ENCODE measurements around the gene MYRFL. TPM values are rescaled to one million over a fixed set of nuclear protein-coding genes. Genes with fewer than 3 reads are reported as not detected.

Gene MYRFL
- total RNA-seq, 4 donors from 2014 or later: not detected

DNA sequence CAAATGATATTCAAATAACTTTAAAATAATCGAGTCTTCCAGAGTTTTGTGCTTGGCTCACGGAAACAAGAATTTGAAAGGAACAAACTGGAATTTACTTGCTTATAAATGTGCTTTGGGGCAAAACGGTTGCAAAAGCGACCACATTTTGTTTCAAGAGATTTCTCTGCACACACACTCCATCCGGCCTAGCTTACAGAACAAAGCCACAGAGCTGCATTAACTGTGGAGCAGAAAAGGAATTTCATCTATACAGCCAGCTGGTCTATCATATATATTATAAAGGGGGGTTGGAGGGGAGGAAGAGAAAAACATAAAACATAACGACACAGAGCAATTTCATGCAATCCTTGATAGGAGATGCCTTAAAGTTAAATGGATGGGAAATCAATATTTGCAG, 153.0 kb downstream of the MYRFL start:
- TF ChIP-seq, protein P1, sequence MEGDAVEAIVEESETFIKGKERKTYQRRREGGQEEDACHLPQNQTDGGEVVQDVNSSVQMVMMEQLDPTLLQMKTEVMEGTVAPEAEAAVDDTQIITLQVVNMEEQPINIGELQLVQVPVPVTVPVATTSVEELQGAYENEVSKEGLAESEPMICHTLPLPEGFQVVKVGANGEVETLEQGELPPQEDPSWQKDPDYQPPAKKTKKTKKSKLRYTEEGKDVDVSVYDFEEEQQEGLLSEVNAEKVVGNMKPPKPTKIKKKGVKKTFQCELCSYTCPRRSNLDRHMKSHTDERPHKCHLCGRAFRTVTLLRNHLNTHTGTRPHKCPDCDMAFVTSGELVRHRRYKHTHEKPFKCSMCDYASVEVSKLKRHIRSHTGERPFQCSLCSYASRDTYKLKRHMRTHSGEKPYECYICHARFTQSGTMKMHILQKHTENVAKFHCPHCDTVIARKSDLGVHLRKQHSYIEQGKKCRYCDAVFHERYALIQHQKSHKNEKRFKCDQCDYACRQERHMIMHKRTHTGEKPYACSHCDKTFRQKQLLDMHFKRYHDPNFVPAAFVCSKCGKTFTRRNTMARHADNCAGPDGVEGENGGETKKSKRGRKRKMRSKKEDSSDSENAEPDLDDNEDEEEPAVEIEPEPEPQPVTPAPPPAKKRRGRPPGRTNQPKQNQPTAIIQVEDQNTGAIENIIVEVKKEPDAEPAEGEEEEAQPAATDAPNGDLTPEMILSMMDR (IDR thresholded peaks at IDR 0.05): no peak
- no peak for DNase-seq (ENCODE audit: low spot score)
- ATAC-seq (ENCODE audit: low FRiP score): no peak

DNA sequence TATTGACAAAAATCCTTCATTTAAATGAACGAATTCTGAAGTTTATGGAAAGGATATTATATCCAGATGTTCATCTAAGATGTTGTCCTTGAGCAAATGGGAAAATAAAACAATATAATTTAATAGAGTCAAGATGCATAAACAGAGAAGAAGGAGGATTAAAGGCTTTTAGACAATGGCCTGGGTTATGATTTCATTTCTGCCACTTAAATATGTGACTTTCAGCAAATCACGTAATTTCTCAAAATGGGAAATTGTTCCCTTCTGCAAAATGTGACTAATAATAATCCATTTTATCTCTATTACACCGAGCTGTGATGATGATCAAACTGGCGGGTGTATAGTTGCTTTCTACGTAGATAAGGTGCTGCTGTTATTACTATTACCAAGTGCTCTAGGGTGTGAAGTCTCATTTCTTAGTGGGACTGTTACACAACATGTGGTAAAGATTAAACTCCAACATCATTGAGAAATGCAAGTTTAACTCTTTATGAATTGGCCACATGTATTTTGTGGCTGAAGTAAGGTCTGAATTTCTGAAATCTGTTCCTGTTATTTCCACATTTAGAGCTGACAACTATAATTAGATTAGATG, 157.0 kb downstream of the MYRFL start:
- TF ChIP-seq, protein P1 (IDR thresholded peaks at IDR 0.05): no peak
- ATAC-seq (ENCODE audit: low FRiP score) (no peak), DNase-seq (ENCODE audit: low spot score) (no peak)

DNA sequence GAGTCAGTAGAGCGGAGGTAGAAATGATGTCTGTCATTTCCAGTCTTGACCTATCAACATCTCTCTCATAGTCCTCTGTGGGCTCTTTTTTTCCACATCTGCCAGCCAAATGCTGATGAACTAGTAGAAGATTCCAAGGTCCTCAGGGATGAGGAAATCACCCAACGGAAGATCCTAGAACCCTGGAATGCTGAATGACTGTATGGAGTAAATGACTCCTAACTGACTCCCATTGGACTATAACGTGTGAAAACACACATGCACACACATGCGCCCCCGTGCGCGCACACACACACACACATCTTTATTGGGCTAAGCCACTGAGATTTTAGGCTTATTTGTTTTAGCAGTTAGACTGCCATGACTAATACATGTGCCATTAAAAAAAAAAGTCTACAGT, 159.2 kb downstream of the MYRFL start:
- TF ChIP-seq, protein P1 (IDR thresholded peaks at IDR 0.05): no peak
- DNase-seq (ENCODE audit: low spot score): no peak

GRCh38 chr12:69985656-69986055, 160.6 kb downstream of the MYRFL start:
- TF ChIP-seq, protein P1 (IDR thresholded peaks at IDR 0.05): no peak
- ATAC-seq (ENCODE audit: low FRiP score) (no peak), DNase-seq (ENCODE audit: low spot score) (no peak)

More for the DNA sequence above, 159.2 kb downstream of the MYRFL start:
- ATAC-seq (ENCODE audit: low FRiP score): no peak

DNA sequence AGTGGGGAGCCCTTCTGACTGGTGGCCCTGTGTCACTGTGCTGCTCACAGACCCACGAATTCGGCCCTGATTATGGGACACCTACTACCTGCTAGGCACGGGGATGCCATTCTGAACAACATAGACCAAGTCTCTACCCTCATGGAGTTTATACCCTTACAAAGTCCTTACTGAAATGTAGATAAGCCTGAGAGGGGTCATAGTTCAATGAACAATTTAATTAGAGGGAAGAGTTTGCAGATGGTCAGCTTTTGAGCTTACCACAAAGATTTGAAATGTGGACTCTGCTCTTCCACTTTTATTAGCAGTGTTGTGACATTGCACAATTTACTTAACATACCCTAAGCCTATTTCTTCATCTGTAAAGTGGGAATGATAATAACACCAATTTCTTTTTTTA, 161.1 kb downstream of the MYRFL start:
- no peak for ATAC-seq (ENCODE audit: low FRiP score)
- TF ChIP-seq, protein P1 (IDR thresholded peaks at IDR 0.05): no peak
- DNase-seq (ENCODE audit: low spot score): no peak

DNA sequence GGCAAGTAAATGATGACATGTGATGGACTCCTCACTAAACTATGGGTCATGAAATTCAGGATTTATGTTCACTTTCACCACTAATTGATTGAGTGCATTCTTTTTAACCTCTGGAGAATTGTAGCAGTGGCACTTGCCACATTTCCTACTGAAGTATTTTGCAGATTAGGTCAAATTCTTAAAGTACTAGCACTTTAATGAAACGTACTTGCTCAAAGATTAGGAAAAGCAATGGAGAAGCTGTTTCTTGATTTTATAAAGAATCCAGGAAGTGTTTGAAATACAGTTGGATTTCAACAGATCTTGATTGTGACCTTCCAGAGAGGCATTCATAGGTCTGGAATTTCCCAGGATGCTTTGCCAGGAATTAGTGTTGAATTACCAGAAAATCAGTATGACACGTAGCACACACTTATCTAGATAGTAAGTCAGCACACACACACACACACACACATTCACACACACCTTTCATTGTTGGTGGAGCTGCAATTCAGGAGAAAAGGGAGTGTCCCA, 162.6 kb downstream of the MYRFL start:
- ATAC-seq (ENCODE audit: low FRiP score) (peak; percentile 91), DNase-seq (ENCODE audit: low spot score) (peak; percentile 32)
- TF ChIP-seq, protein P1 (IDR thresholded peaks at IDR 0.05): no peak

Measured in omental fat pad (tissue), 4 donors.